Measurements from ENCODE around the gene TBCK.

The TBCK gene

DNA sequence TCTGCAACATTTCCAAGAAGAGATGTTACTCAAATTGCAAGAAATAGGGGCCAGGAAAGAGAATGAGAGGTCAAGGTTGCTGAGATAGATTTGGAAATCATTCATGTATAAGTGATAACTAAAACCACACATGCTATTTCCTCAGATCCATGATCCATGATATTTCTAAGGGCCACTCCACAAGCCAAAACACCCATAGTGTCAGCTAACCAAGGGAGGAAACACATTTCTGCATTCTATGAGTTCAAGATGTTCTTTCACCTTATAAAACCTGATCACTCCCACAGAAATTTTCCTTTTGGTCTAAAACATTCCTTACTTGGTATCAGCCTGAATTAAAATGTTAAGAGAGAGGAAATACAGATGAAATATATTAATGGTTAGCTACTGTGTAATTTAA lies 47.2 kb downstream of the TBCK start:
- DNase-seq (ENCODE audit: low read depth, low spot score), result peak; percentile 65
- H3K36me3 ChIP-seq (ENCODE audit: insufficient read depth, low read length), result peaks cover 1% of the 10 kb centered on the region; the same call in 1 of the 2 replicates
- H3K9me3 ChIP-seq (ENCODE audit: low read depth, low read length), result no peaks in the 10 kb centered on the region
- H3K4me3 ChIP-seq, result peak overlapping the region; percentile 62
- TF ChIP-seq POLR2AphosphoS5 (IDR thresholded peaks at IDR 0.05; ENCODE audit: borderline replicate concordance, low read depth, low read length), result no peak
- no peak for TF ChIP-seq FOXP2 (optimal IDR thresholded peaks at IDR 0.05; ENCODE audit: control extremely low read depth, extremely low read length, insufficient read depth)
- no peak for TF ChIP-seq EZH2 (IDR thresholded peaks at IDR 0.05)
- H3K27ac ChIP-seq, result peak overlapping the region; percentile 93
- no peak overlapping the region for H3K9ac ChIP-seq (ENCODE audit: insufficient read length)

- Histone ChIP-seq H3K27ac (no peak overlapping the region), H3K9ac (ENCODE audit: insufficient read length) (peak overlapping the region; percentile 26), H3K36me3 (ENCODE audit: insufficient read depth, low read length) (no peaks in the 10 kb centered on the region), H3K4me3 (no peak overlapping the region), H3K9me3 (ENCODE audit: low read depth, low read length) (no peaks in the 10 kb centered on the region)
- peak; percentile 73 for DNase-seq (ENCODE audit: low read depth, low spot score)
- TF ChIP-seq FOXP2 (optimal IDR thresholded peaks at IDR 0.05; ENCODE audit: control extremely low read depth, extremely low read length, insufficient read depth) (no peak), EZH2 (IDR thresholded peaks at IDR 0.05) (no peak), POLR2AphosphoS5 (IDR thresholded peaks at IDR 0.05; ENCODE audit: borderline replicate concordance, low read depth, low read length) (no peak)
Observed at GRCh38 chr4:106266201-106266600, 49.8 kb downstream of the TBCK start.

- Histone ChIP-seq H3K9ac (ENCODE audit: insufficient read length) (no peak overlapping the region), H3K4me3 (no peak overlapping the region), H3K36me3 (ENCODE audit: insufficient read depth, low read length) (no peaks in the 10 kb centered on the region), H3K9me3 (ENCODE audit: low read depth, low read length) (no peaks in the 10 kb centered on the region), H3K27ac (no peak overlapping the region)
- TF ChIP-seq POLR2AphosphoS5 (IDR thresholded peaks at IDR 0.05; ENCODE audit: borderline replicate concordance, low read depth, low read length) (no peak), EZH2 (IDR thresholded peaks at IDR 0.05) (no peak), FOXP2 (optimal IDR thresholded peaks at IDR 0.05; ENCODE audit: control extremely low read depth, extremely low read length, insufficient read depth) (no peak)
- DNase-seq (ENCODE audit: low read depth, low spot score), result no peak
Observed at GRCh38 chr4:106264331-106264728, 51.7 kb downstream of the TBCK start.

GRCh38 chr4:106263594-106264330 lies 52.2 kb downstream of the TBCK start:
- Histone ChIP-seq H3K9me3 (ENCODE audit: low read depth, low read length) (no peaks in the 10 kb centered on the region), H3K36me3 (ENCODE audit: insufficient read depth, low read length) (no peaks in the 10 kb centered on the region), H3K4me3 (no peak overlapping the region), H3K27ac (no peak overlapping the region), H3K9ac (ENCODE audit: insufficient read length) (no peak overlapping the region)
- no peak for DNase-seq (ENCODE audit: low read depth, low spot score)
- TF ChIP-seq EZH2 (IDR thresholded peaks at IDR 0.05) (no peak), POLR2AphosphoS5 (IDR thresholded peaks at IDR 0.05; ENCODE audit: borderline replicate concordance, low read depth, low read length) (no peak), FOXP2 (optimal IDR thresholded peaks at IDR 0.05; ENCODE audit: control extremely low read depth, extremely low read length, insufficient read depth) (no peak)

DNA sequence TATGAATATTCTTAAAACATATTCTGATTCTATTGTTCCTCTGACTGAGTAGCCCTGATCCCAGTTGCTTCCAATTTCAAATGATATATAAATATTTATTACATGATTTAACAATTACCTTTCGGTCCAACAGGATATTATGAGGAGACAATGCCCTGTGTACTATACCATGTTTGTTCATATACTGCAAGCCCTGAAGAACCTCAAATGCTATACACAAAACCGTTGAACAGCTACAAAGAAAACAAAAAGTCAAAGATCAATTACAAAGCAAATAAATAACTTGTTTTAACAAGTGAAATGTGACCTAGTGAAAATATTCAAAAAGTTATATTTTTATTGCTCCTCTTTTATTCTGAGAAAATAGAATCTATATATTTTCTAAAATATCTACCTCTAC lies 54.0 kb downstream of the TBCK start:
- Histone ChIP-seq H3K27ac (no peak overlapping the region), H3K9me3 (ENCODE audit: low read depth, low read length) (no peaks in the 10 kb centered on the region), H3K9ac (ENCODE audit: insufficient read length) (no peak overlapping the region), H3K4me3 (no peak overlapping the region), H3K36me3 (ENCODE audit: insufficient read depth, low read length) (no peaks in the 10 kb centered on the region)
- TF ChIP-seq POLR2AphosphoS5 (IDR thresholded peaks at IDR 0.05; ENCODE audit: borderline replicate concordance, low read depth, low read length) (no peak), FOXP2 (optimal IDR thresholded peaks at IDR 0.05; ENCODE audit: control extremely low read depth, extremely low read length, insufficient read depth) (no peak), EZH2 (IDR thresholded peaks at IDR 0.05) (no peak)
- DNase-seq (ENCODE audit: low read depth, low spot score), result no peak

GRCh38 chr4:106258145-106259045 lies 57.6 kb downstream of the TBCK start:
- no peak for TF ChIP-seq POLR2AphosphoS5 (IDR thresholded peaks at IDR 0.05; ENCODE audit: borderline replicate concordance, low read depth, low read length)
- TF ChIP-seq FOXP2 (optimal IDR thresholded peaks at IDR 0.05; ENCODE audit: control extremely low read depth, extremely low read length, insufficient read depth), result no peak
- no peak for TF ChIP-seq EZH2 (IDR thresholded peaks at IDR 0.05)
- Histone ChIP-seq H3K9me3 (ENCODE audit: low read depth, low read length) (no peaks in the 10 kb centered on the region), H3K36me3 (ENCODE audit: insufficient read depth, low read length) (peaks cover 14% of the 10 kb centered on the region; the same call in 1 of the 2 replicates), H3K9ac (ENCODE audit: insufficient read length) (no peak overlapping the region), H3K27ac (no peak overlapping the region), H3K4me3 (no peak overlapping the region)
- no peak for DNase-seq (ENCODE audit: low read depth, low spot score)

DNA sequence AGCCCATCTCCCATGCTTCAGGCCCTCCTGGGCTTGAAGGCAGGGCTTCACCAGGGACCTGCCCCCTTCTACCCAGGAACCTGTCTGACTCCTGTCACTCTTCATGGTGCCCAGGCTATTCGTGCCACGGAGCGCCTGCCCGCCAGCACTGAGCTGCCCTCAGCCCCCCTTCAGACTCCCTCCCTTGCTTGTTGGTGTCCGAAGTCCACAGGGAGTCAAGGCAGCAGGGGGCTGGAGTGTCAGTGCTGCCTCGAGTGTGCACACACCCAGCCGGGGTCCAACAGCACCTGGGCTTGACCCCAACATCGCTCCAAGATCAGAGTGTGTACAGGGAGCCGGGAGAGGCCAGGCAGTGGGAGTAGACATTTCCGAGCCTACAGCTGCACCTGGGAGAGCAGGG lies 59.8 kb downstream of the TBCK start:
- TF ChIP-seq POLR2AphosphoS5 (IDR thresholded peaks at IDR 0.05; ENCODE audit: borderline replicate concordance, low read depth, low read length) (no peak), FOXP2 (optimal IDR thresholded peaks at IDR 0.05; ENCODE audit: control extremely low read depth, extremely low read length, insufficient read depth) (no peak)
- H3K36me3 ChIP-seq (ENCODE audit: insufficient read depth, low read length), result peaks cover 14% of the 10 kb centered on the region; the same call in 1 of the 2 replicates
- H3K9ac ChIP-seq (ENCODE audit: insufficient read length), result no peak overlapping the region
- no peak overlapping the region for H3K4me3 ChIP-seq
- no peak for DNase-seq (ENCODE audit: low read depth, low spot score)
- no peak overlapping the region for H3K27ac ChIP-seq
- no peaks in the 10 kb centered on the region for H3K9me3 ChIP-seq (ENCODE audit: low read depth, low read length)

DNA sequence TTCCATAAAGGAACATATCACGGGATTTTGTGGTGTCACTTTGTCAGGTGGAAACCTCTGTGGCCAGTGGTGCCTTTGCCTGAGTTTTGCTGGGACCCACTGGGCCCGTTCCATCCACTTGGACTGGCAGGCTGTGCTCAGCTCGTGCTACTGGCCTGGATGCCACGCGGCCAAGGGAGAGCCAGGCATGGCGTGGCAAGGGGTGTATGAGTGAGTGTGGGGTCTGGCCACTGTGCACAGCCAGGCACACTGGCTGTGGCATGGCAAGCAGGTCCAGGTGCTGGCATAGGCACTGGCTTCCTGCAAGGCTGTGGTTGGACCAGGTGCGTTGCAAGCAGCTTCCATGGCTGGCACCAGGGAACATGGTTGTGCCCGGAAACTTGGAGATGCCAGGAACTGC lies 60.8 kb downstream of the TBCK start:
- no peak for DNase-seq (ENCODE audit: low read depth, low spot score)
- Histone ChIP-seq H3K27ac (no peak overlapping the region), H3K9ac (ENCODE audit: insufficient read length) (no peak overlapping the region), H3K9me3 (ENCODE audit: low read depth, low read length) (no peaks in the 10 kb centered on the region), H3K36me3 (ENCODE audit: insufficient read depth, low read length) (peaks cover 14% of the 10 kb centered on the region; the same call in 1 of the 2 replicates), H3K4me3 (no peak overlapping the region)
- TF ChIP-seq EZH2 (IDR thresholded peaks at IDR 0.05) (no peak), POLR2AphosphoS5 (IDR thresholded peaks at IDR 0.05; ENCODE audit: borderline replicate concordance, low read depth, low read length) (no peak), FOXP2 (optimal IDR thresholded peaks at IDR 0.05; ENCODE audit: control extremely low read depth, extremely low read length, insufficient read depth) (no peak)

Data from SK-N-MC (cell line).